Osteocyte (in vitro differentiated cells): Measurements from ENCODE around the gene OR8B8. TPM values are rescaled to one million over a fixed set of nuclear protein-coding genes. Genes with fewer than 3 reads are reported as not detected.

Experiments used
- DNase-seq: peaks from one replicate; pipeline ENCODE4 v3.0.0; 2021; ENCODE audit warnings: mixed read lengths; ENCODE audit not compliant: unreplicated experiment; ENCODE audit errors: extremely low spot score
- H3K27ac Mint-ChIP-seq: one replicate; pipeline ENCODE4 v1.8.0; 2021; ENCODE audit warnings: mild to moderate bottlenecking, mixed read lengths; ENCODE audit not compliant: unreplicated experiment
- H3K27me3 Mint-ChIP-seq: one replicate; pipeline ENCODE4 v1.8.0; 2021; ENCODE audit warnings: mixed read lengths; ENCODE audit not compliant: unreplicated experiment
- H3K36me3 Mint-ChIP-seq: one replicate; pipeline ENCODE4 v1.8.0; 2021; ENCODE audit warnings: mixed read lengths; ENCODE audit not compliant: unreplicated experiment
- H3K4me1 Mint-ChIP-seq: one replicate; pipeline ENCODE4 v1.8.0; 2021; ENCODE audit warnings: mixed read lengths; ENCODE audit not compliant: unreplicated experiment
- H3K4me3 Mint-ChIP-seq: one replicate; pipeline ENCODE4 v1.8.0; 2021; ENCODE audit warnings: mild to moderate bottlenecking, moderate library complexity, mixed read lengths; ENCODE audit not compliant: unreplicated experiment
- H3K9me3 Mint-ChIP-seq: one replicate; pipeline ENCODE4 v1.8.0; 2021; ENCODE audit warnings: mixed read lengths; ENCODE audit not compliant: unreplicated experiment
- total RNA-seq: library from RNA; stranded (reverse); gene quantifications from 2 replicates; pipeline ENCODE4 v1.2.1, GENCODE V29; 2021
- TF ChIP-seq, protein P1 (sequence below): fragments of 200-600 bp; sonication (generic); IDR thresholded peaks from 2 replicates; pipeline ENCODE4 v1.5.0; 2021; ENCODE audit warnings: antibody characterized with exemption, mild to moderate bottlenecking, moderate library complexity

Gene OR8B8
- total RNA-seq, 1 donor from 2014 or later, result not detected

DNA sequence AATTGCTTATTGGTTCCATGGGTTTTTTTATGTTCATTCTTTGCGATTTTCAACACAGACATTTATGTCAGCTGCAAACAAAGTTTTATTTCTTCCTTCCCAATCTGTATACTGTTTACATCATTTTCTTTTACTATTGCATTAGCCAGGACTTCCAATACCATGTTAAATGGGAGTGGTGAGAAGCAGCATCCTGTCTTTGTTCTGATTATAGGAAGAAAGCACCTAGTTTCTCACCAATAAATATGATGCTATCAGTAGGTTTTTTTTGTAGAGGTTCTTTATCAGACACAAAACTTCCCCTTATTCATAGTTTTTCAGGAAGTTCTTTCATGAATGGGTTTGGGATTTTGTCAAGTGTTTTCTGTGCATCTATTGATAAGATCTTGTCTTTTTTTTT is 28.0 kb upstream of the OR8B8 start:
- peaks cover 34% of the 10 kb centered on the region for H3K27me3 Mint-ChIP-seq
- no peak for DNase-seq
- no peak overlapping the region for H3K27ac Mint-ChIP-seq
- no peaks in the 10 kb centered on the region for H3K9me3 Mint-ChIP-seq
- H3K36me3 Mint-ChIP-seq, result no peaks in the 10 kb centered on the region
- H3K4me3 Mint-ChIP-seq, result no peak overlapping the region
- TF ChIP-seq, protein P1, sequence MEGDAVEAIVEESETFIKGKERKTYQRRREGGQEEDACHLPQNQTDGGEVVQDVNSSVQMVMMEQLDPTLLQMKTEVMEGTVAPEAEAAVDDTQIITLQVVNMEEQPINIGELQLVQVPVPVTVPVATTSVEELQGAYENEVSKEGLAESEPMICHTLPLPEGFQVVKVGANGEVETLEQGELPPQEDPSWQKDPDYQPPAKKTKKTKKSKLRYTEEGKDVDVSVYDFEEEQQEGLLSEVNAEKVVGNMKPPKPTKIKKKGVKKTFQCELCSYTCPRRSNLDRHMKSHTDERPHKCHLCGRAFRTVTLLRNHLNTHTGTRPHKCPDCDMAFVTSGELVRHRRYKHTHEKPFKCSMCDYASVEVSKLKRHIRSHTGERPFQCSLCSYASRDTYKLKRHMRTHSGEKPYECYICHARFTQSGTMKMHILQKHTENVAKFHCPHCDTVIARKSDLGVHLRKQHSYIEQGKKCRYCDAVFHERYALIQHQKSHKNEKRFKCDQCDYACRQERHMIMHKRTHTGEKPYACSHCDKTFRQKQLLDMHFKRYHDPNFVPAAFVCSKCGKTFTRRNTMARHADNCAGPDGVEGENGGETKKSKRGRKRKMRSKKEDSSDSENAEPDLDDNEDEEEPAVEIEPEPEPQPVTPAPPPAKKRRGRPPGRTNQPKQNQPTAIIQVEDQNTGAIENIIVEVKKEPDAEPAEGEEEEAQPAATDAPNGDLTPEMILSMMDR, result no peak
- no peaks in the 10 kb centered on the region for H3K4me1 Mint-ChIP-seq

DNA sequence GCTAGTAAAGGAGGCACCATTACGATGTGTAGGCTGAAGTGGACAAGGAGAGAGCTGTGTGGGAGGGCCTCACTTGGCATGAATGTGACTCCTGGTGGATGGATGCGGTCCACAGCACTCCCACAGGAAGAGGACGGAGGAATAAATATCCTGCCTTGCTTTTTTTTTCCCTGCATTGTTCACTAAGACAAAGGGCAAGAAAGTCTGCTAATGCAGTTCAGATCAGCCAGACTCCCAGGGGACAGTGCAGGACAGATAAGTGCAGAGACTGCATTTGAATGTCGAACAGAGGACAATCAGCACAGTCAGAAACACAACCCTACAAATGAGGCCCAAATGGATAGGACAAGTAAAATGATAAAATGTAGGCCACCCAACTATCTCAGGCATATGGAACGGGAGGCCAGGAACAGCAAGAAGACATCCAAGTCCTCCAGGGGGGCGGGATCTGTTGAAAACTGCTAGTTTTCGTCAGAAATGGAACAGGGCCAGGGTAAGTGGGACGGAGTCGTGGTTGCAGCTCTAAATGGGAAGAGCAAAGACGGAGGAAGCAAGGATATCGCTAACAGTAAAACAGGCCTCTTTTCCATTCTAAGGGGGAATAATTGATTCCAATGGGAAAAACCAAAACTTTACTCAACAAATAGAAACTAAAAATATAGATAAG is 25.2 kb upstream of the OR8B8 start:
- TF ChIP-seq, protein P1, result no peak
- H3K36me3 Mint-ChIP-seq, result no peaks in the 10 kb centered on the region
- H3K4me3 Mint-ChIP-seq, result no peak overlapping the region
- DNase-seq, result no peak
- peaks cover 34% of the 10 kb centered on the region for H3K27me3 Mint-ChIP-seq
- H3K27ac Mint-ChIP-seq, result no peak overlapping the region
- no peaks in the 10 kb centered on the region for H3K9me3 Mint-ChIP-seq
- H3K4me1 Mint-ChIP-seq, result no peaks in the 10 kb centered on the region

DNA sequence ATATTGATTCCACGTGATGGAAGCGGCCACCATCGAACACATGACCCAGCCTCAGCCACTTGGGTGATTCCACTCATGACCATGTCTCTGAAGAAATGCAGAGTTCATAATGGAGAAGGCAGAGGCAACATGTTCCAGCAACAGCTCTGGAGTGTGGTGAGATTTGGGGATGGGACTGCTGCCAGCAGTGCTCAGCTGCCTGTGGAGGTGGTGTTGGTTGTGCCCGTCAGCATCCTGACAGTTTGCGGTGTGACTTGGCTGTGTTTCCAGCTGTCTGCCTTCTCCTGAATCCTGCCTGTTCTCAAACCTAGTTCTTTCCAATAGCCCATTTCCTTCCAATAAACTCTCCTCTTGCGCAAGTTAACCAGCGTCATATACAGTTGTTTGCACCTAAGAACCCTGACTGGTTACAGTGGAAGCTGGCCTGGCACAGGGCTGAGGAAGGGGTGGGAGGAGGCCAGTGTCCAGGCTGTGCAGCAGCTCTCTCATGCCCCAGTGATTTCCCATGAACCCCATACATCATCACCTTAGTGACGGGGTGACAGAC is 22.0 kb upstream of the OR8B8 start:
- Mint-ChIP-seq H3K36me3 (no peaks in the 10 kb centered on the region), H3K27ac (no peak overlapping the region), H3K9me3 (no peaks in the 10 kb centered on the region), H3K4me1 (no peaks in the 10 kb centered on the region), H3K4me3 (no peak overlapping the region), H3K27me3 (peaks cover 18% of the 10 kb centered on the region)
- TF ChIP-seq, protein P1, result no peak
- DNase-seq, result no peak

DNA sequence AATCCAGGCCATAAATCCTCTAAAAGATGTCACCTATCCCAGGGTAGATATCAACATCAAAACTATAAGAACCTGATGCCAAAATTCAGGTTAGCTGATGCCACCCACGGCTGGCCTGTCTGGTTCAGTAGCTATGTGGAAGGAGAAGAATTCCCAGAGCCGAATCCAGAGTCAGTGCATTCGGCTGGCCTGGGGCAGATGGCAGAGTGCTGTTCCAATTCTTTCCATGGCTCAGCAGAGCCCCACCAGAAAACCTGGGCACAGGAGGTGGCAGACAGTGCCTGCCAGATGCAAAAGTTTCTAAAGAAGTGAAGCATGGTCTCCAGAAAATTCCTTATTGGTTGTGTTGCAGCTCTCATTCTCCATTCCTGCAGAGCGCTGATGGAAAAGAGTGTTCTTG is 19.9 kb upstream of the OR8B8 start:
- H3K36me3 Mint-ChIP-seq, result no peaks in the 10 kb centered on the region
- no peak overlapping the region for H3K27ac Mint-ChIP-seq
- no peaks in the 10 kb centered on the region for H3K4me1 Mint-ChIP-seq
- TF ChIP-seq, protein P1, result no peak
- H3K4me3 Mint-ChIP-seq, result no peak overlapping the region
- H3K9me3 Mint-ChIP-seq, result no peaks in the 10 kb centered on the region
- H3K27me3 Mint-ChIP-seq, result peaks cover 15% of the 10 kb centered on the region
- no peak for DNase-seq

DNA sequence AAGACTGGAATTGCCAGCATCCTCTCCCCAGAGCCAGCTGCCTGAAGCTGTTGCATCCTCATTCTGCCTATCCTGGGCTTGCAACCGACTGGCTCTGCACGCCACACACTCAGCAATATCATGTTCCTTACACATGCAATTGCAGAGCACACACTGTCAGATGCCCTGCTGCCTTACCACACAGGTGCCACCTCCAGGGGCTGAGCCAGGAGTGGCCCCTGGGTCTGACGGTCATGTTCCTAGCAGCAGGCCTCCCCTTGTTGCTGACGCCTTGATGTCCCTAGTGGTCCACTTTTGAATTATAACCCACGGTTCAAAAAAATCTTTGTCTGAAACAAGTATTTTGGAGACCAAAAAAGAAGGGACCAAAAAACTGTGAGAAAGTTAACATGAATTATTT is 18.5 kb upstream of the OR8B8 start:
- H3K4me1 Mint-ChIP-seq, result no peaks in the 10 kb centered on the region
- TF ChIP-seq, protein P1, result no peak
- H3K36me3 Mint-ChIP-seq, result no peaks in the 10 kb centered on the region
- no peak overlapping the region for H3K27ac Mint-ChIP-seq
- peaks cover 9% of the 10 kb centered on the region for H3K27me3 Mint-ChIP-seq
- no peak for DNase-seq
- H3K9me3 Mint-ChIP-seq, result no peaks in the 10 kb centered on the region
- no peak overlapping the region for H3K4me3 Mint-ChIP-seq
